Small intestine (tissue), 7 donors: ENCODE results near the gene GRHL3. TPM values are rescaled to one million over a fixed set of nuclear protein-coding genes. Genes with fewer than 3 reads are reported as not detected.

Experiments used
- DNase-seq, 2 donors: peaks; one replicate each; pipeline versions ENCODE4 v3.0.0 to v3.0.0-alpha.2; 2013
- FAIRE-seq: peaks from 2 replicates; lab custom pipeline; 2012; peaks lifted over from hg19 to GRCh38; lab: Jason Lieb, UNC
- H3K27ac ChIP-seq, 3 donors: one replicate each; pipeline ENCODE4 v1.5.1; 2013; ENCODE audit warnings: low read length in 2 of 3, mild to moderate bottlenecking in 2 of 3, control low read depth in 1 of 3, inconsistent platforms in 1 of 3, low read depth in 1 of 3, moderate library complexity in 1 of 3
- H3K27me3 ChIP-seq, 3 donors: one replicate each; pipeline ENCODE4 v1.6.1; 2013; ENCODE audit warnings: low read length in 3 of 3, inconsistent platforms in 1 of 3; ENCODE audit not compliant: control insufficient read depth in 3 of 3, insufficient read depth in 3 of 3
- H3K36me3 ChIP-seq, 3 donors: one replicate each; pipeline ENCODE4 v1.6.1; 2013; ENCODE audit warnings: low read length in 3 of 3, inconsistent platforms in 1 of 3, low read depth in 1 of 3, mild to moderate bottlenecking in 1 of 3, moderate library complexity in 1 of 3; ENCODE audit not compliant: control insufficient read depth in 3 of 3, insufficient read depth in 2 of 3
- H3K4me1 ChIP-seq, 3 donors: one replicate each; pipeline ENCODE4 v1.6.1; 2013; ENCODE audit warnings: low read length in 2 of 3, inconsistent platforms in 1 of 3, low read depth in 1 of 3, mild to moderate bottlenecking in 1 of 3, moderate library complexity in 1 of 3; ENCODE audit not compliant: control insufficient read depth in 3 of 3, insufficient read depth in 2 of 3
- H3K4me3 ChIP-seq, 3 donors: one replicate each; pipeline ENCODE4 v1.5.1; 2013; ENCODE audit warnings: low read length in 3 of 3, control low read depth in 1 of 3, inconsistent platforms in 1 of 3, low read depth in 1 of 3, mild to moderate bottlenecking in 1 of 3, moderate library complexity in 1 of 3
- H3K9me3 ChIP-seq, 2 donors: one replicate each; pipeline ENCODE4 v1.6.1; 2013; ENCODE audit warnings: low read depth in 1 of 2, low read length in 1 of 2; ENCODE audit not compliant: control insufficient read depth in 2 of 2, insufficient read depth in 1 of 2
- WGBS, 3 donors: extraction: QIAGEN DNeasy Blood & Tissue Kit; methylation state at CpG; one replicate each; pipeline ENCODE4 v1.1.7; 2013; 5-methylcytosine and 5-hydroxymethylcytosine counted together
- polyA plus RNA-seq, 4 donors: library from polyadenylated mRNA; stranded (reverse) in 3 of 4; unstranded in 1 of 4; fragments of 200-250 nt in 3 of 4; fragments of 120-200 nt in 1 of 4; gene quantifications; one replicate each; pipeline versions ENCODE4 v1.2.1 to v1.2.3, GENCODE V29; 2013
- donor health status: healthy with polysubstance abuse.
- donor health status: control.
- donor health status: control.
- donor health status: Bipolar disorder and iron deficiency.
- donor health status: healthy.

GRHL3 gene
- polyA plus RNA-seq, 4 donors = 0.28 to 0.67 (median 0.31) TPM; not detected in 1

GRCh38 chr1:24357038-24357437, 37.9 kb downstream of the GRHL3 start:
- H3K27me3 ChIP-seq = no peaks in the 10 kb centered on the region
- no peak overlapping the region for H3K4me3 ChIP-seq
- WGBS, 3 donors = 90 to 93% (median 90%) methylated on average over 7 of the region's 7 CpGs
- no peaks in the 10 kb centered on the region for H3K9me3 ChIP-seq
- no peaks in the 10 kb centered on the region for H3K4me1 ChIP-seq
- peaks cover 0 to 40% (median 5%) of the 10 kb centered on the region in 3 donors for H3K36me3 ChIP-seq
- H3K27ac ChIP-seq = no peak overlapping the region
- DNase-seq = no peak
- no peak for FAIRE-seq

- WGBS, 3 donors = 96 to 98% (median 98%) methylated on average over 10 of the region's 10 CpGs
- H3K27me3 ChIP-seq = no peaks in the 10 kb centered on the region
- DNase-seq (no peak), FAIRE-seq (no peak)
- H3K27ac ChIP-seq = no peak overlapping the region
- no peak overlapping the region for H3K4me3 ChIP-seq
- H3K36me3 ChIP-seq = peaks cover 0 to 43% (median 5%) of the 10 kb centered on the region in 3 donors
- no peaks in the 10 kb centered on the region for H3K9me3 ChIP-seq
- H3K4me1 ChIP-seq = peaks cover 0 to 5% (median 0%) of the 10 kb centered on the region in 3 donors
These were observed 41.5 kb downstream of the GRHL3 start for GRCh38 chr1:24360681-24361080.

- no peak overlapping the region for H3K27ac ChIP-seq
- FAIRE-seq = no peak
These were observed 42.7 kb downstream of the GRHL3 start for GRCh38 chr1:24361811-24362210.

GRCh38 chr1:24362396-24362795, 43.2 kb downstream of the GRHL3 start:
- FAIRE-seq (no peak), DNase-seq (no peak)
- Histone ChIP-seq H3K27ac (no peak overlapping the region), H3K4me1 (peaks cover 0 to 5% (median 0%) of the 10 kb centered on the region in 3 donors), H3K36me3 (peaks cover 0 to 49% (median 4%) of the 10 kb centered on the region in 3 donors), H3K27me3 (no peaks in the 10 kb centered on the region), H3K9me3 (no peaks in the 10 kb centered on the region), H3K4me3 (no peak overlapping the region)
- 92 to 100% (median 95%) methylated on average over 2 of the region's 2 CpGs for WGBS, 3 donors

More at GRCh38 chr1:24361811-24362210, 42.7 kb downstream of the GRHL3 start:
- no peaks in the 10 kb centered on the region for H3K27me3 ChIP-seq
- 94 to 100% (median 97%) methylated on average over 3 of the region's 3 CpGs for WGBS, 3 donors
- peaks cover 0 to 5% (median 0%) of the 10 kb centered on the region in 3 donors for H3K4me1 ChIP-seq
- no peak overlapping the region for H3K4me3 ChIP-seq
- no peaks in the 10 kb centered on the region for H3K9me3 ChIP-seq
- DNase-seq = no peak
- peaks cover 0 to 51% (median 5%) of the 10 kb centered on the region in 3 donors for H3K36me3 ChIP-seq

- Histone ChIP-seq H3K27ac (no peak overlapping the region), H3K4me3 (no peak overlapping the region), H3K36me3 (peaks cover 0 to 45% (median 0%) of the 10 kb centered on the region in 3 donors), H3K27me3 (no peaks in the 10 kb centered on the region), H3K4me1 (peaks cover 0 to 5% (median 0%) of the 10 kb centered on the region in 3 donors), H3K9me3 (no peaks in the 10 kb centered on the region)
- DNase-seq (no peak), FAIRE-seq (no peak)
- 76 to 82% (median 78%) methylated on average over 4 of the region's 4 CpGs for WGBS, 3 donors
These were observed 43.9 kb downstream of the GRHL3 start for GRCh38 chr1:24362982-24363614.

GRCh38 chr1:24363994-24364393, 44.8 kb downstream of the GRHL3 start:
- Histone ChIP-seq H3K27ac (no peak overlapping the region), H3K4me1 (peaks cover 0 to 5% (median 0%) of the 10 kb centered on the region in 3 donors), H3K4me3 (no peak overlapping the region), H3K27me3 (no peaks in the 10 kb centered on the region), H3K9me3 (no peaks in the 10 kb centered on the region), H3K36me3 (peaks cover 0 to 40% (median 0%) of the 10 kb centered on the region in 3 donors)
- DNase-seq = no peak
- FAIRE-seq = no peak
- 83 to 88% (median 87%) methylated on average over 7 of the region's 7 CpGs for WGBS, 3 donors

- no peak overlapping the region for H3K4me3 ChIP-seq
- H3K9me3 ChIP-seq = no peaks in the 10 kb centered on the region
- no peaks in the 10 kb centered on the region for H3K27me3 ChIP-seq
- peaks cover 0 to 5% (median 0%) of the 10 kb centered on the region in 3 donors for H3K4me1 ChIP-seq
- peak in 1 of 2 donors; percentile 32 for DNase-seq
- FAIRE-seq = no peak
- WGBS, 3 donors = 16 to 39% (median 29%) methylated on average over 2 of the region's 2 CpGs
- peaks cover 0 to 34% (median 0%) of the 10 kb centered on the region in 3 donors for H3K36me3 ChIP-seq
- H3K27ac ChIP-seq = no peak overlapping the region
These were observed 45.4 kb downstream of the GRHL3 start for GRCh38 chr1:24364605-24364974.

GRCh38 chr1:24364975-24365678, 46.0 kb downstream of the GRHL3 start:
- DNase-seq (no peak), FAIRE-seq (no peak)
- WGBS, 3 donors = 72 to 78% (median 73%) methylated on average over 11 of the region's 11 CpGs
- Histone ChIP-seq H3K4me1 (peaks cover 0 to 5% (median 0%) of the 10 kb centered on the region in 3 donors), H3K27me3 (no peaks in the 10 kb centered on the region), H3K27ac (no peak overlapping the region), H3K36me3 (peaks cover 0 to 29% (median 0%) of the 10 kb centered on the region in 3 donors), H3K4me3 (no peak overlapping the region), H3K9me3 (no peaks in the 10 kb centered on the region)
